ENCODE data around the gene XRCC4. TPM values are rescaled to one million over a fixed set of nuclear protein-coding genes. Genes with fewer than 3 reads are reported as not detected.

The XRCC4 gene
- total RNA-seq, 1 donor from 2014 or later, result not detected

DNA sequence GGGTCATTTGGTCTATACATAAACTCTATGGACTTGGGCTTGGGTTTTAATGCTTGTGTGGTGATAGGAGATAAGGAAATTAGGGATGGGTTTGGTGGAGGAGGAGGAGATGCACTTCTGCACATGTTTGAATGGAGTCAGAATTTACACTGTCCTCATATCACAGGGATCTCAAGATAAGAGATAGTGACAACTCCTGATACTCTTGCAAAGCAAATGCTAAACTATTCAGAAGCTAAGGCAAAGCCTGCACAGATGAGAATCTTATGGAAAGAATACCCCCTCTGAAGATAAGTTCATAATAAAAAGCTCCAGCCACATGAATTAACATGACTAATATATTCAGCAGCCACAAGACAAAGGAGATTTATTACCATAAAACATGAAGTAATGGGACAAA is 90.2 kb downstream of the XRCC4 start:
- H3K4me1 ChIP-seq, result no peaks in the 10 kb centered on the region
- no peak overlapping the region for H3K27ac ChIP-seq
- H3K36me3 ChIP-seq, result no peaks in the 10 kb centered on the region
- H3K27me3 ChIP-seq, result no peaks in the 10 kb centered on the region
- no peak for DNase-seq (ENCODE audit: low spot score in 2 of 2)
- H3K4me3 ChIP-seq, result no peak overlapping the region
- TF ChIP-seq, protein P1, sequence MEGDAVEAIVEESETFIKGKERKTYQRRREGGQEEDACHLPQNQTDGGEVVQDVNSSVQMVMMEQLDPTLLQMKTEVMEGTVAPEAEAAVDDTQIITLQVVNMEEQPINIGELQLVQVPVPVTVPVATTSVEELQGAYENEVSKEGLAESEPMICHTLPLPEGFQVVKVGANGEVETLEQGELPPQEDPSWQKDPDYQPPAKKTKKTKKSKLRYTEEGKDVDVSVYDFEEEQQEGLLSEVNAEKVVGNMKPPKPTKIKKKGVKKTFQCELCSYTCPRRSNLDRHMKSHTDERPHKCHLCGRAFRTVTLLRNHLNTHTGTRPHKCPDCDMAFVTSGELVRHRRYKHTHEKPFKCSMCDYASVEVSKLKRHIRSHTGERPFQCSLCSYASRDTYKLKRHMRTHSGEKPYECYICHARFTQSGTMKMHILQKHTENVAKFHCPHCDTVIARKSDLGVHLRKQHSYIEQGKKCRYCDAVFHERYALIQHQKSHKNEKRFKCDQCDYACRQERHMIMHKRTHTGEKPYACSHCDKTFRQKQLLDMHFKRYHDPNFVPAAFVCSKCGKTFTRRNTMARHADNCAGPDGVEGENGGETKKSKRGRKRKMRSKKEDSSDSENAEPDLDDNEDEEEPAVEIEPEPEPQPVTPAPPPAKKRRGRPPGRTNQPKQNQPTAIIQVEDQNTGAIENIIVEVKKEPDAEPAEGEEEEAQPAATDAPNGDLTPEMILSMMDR (IDR thresholded peaks at IDR 0.05), result no peak
- H3K9me3 ChIP-seq, result no peaks in the 10 kb centered on the region
- intact Hi-C loops (cut with DNase I), result no loop called here

DNA sequence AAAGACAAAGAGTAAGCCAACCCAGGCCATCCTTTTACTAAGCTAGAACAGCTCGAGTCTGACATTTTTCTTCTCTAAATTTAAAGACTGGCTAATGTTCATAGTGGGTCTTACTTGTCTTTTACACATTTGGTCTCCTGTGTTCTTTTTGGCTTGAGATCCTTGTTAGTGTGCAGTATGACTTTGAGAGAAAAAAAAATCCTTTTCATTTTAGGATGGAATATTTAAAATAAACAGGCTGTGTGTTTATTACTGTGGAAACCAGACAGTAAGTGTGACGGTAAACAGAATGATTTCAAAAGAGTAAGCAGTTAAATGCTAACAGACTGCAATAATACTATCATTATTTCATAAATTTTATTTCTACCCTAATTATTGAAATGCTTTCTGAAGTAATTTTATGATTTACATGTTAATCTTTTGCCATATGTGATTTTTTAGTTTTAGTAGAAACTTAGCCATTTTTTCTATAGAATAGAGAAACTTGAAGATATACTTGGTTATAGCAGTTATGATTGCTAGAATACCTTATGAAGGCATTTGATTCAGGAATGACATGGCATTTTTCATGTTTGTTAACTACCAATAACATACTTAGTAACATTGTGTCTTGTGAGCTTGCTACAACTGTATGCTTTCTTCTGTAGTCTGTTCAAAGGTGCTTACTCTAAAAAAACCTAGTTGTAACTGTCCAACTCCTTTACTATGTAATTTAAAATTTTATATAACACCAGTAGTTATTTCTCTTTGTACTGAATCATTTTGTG is 92.4 kb downstream of the XRCC4 start:
- no peak for DNase-seq (ENCODE audit: low spot score in 2 of 2)
- Histone ChIP-seq H3K36me3 (no peaks in the 10 kb centered on the region), H3K27me3 (no peaks in the 10 kb centered on the region), H3K4me1 (no peaks in the 10 kb centered on the region), H3K4me3 (no peak overlapping the region), H3K9me3 (no peaks in the 10 kb centered on the region), H3K27ac (no peak overlapping the region)
- TF ChIP-seq, protein P1 (IDR thresholded peaks at IDR 0.05), result no peak
- intact Hi-C loops (cut with DNase I), result no loop called here

DNA sequence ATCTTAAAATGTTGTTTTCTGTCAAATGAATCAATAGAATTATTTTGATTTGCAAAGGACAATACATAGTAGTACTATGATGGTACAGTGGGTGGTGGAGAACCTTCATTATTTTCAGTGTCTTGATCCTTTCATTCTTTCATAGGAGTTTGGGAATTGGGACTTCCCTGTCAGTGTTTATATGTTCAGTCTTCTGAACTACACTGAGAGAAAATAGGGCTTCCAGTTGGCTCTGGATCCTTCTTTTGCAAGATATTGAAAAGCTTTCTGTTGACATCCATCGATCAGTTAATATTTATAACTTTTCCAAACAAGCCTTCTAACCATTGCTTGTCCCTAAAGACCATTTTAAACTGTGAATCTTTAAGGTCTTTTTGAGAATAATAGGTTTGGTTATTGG is 94.7 kb downstream of the XRCC4 start:
- no peaks in the 10 kb centered on the region for H3K27me3 ChIP-seq
- H3K4me1 ChIP-seq, result no peaks in the 10 kb centered on the region
- intact Hi-C loops (cut with DNase I), result no loop called here
- TF ChIP-seq, protein P1 (IDR thresholded peaks at IDR 0.05), result no peak
- no peak for DNase-seq (ENCODE audit: low spot score in 2 of 2)
- no peak overlapping the region for H3K4me3 ChIP-seq
- H3K36me3 ChIP-seq, result no peaks in the 10 kb centered on the region
- no peaks in the 10 kb centered on the region for H3K9me3 ChIP-seq
- no peak overlapping the region for H3K27ac ChIP-seq

DNA sequence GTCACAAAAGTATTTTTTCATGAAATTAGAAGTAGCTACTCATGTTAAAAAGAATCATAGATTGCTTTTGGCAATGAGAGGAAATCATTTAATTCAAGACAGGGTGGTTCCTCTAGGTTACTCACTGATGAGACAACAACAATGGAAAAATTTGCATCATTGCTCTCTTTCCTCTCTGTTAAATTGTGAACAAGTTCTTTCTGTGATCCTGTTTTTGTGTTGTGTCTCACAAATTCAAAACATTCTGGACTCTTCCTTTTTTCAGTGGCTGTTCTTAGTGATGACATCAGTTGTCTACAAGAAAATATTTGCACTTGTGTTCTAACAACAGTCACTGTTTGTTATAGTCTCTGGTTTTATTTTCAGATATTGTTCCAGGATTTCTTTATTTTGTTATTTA is 95.3 kb downstream of the XRCC4 start:
- Histone ChIP-seq H3K4me3 (no peak overlapping the region), H3K27me3 (no peaks in the 10 kb centered on the region), H3K27ac (no peak overlapping the region), H3K9me3 (no peaks in the 10 kb centered on the region), H3K4me1 (no peaks in the 10 kb centered on the region), H3K36me3 (no peaks in the 10 kb centered on the region)
- TF ChIP-seq, protein P1 (IDR thresholded peaks at IDR 0.05), result no peak
- intact Hi-C loops (cut with DNase I), result no loop called here
- DNase-seq (ENCODE audit: low spot score in 2 of 2), result no peak

DNA sequence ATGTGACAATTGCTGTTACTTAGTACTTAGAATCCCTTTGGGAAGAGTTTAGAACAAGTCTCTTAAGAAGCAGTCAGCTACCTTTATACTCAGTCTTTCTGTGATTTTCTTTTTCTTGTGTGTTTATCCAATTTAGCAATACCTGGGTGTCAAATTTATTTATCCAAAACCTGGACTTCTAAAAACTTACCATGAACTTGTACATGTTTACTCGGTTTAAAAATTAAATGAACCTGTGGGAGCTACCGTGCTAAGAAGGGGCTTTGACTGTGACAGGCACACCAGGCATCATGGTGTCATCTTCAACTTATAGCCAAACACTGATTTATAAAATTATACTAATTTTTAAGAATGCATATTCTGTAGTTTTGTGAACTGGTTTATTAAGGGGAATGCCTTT is 96.5 kb downstream of the XRCC4 start:
- no peak overlapping the region for H3K4me3 ChIP-seq
- no peak for DNase-seq (ENCODE audit: low spot score in 2 of 2)
- H3K27me3 ChIP-seq, result no peaks in the 10 kb centered on the region
- no peaks in the 10 kb centered on the region for H3K36me3 ChIP-seq
- intact Hi-C loops (cut with DNase I), result no loop called here
- H3K4me1 ChIP-seq, result no peaks in the 10 kb centered on the region
- TF ChIP-seq, protein P1 (IDR thresholded peaks at IDR 0.05), result no peak
- no peak overlapping the region for H3K27ac ChIP-seq
- no peaks in the 10 kb centered on the region for H3K9me3 ChIP-seq
